ENCODE measurements around the gene NDUFA11.
"Not testable (repeated sequence)": the region's sequence is repeated elsewhere in the genome, so short reads cannot be mapped to it uniquely, and the experiment has no call there.

Gene NDUFA11

DNA sequence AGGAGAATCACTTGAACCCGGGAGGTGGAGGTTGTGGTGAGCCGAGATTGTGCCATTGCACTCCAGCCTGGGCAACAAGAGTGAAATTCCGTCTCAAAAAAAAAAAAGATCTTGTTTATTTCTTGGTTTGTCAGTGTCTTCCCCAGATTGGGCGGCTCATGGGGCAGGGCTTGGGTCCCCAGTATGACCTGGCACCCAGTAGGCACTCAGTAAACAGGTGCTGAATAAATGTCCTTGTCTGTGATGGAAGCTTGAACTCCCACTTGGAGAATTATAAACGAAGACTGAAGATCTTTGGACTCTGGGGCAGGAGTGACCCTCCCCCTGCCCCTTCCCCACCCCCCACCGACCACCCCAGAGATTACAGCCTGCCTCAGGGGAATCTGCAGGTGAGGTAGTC is 23.4 kb downstream of the NDUFA11 start:
- H4K20me1 ChIP-seq (ENCODE audit: insufficient read depth, low read length): no peaks in the 10 kb centered on the region
- H3K9me3 ChIP-seq (ENCODE audit: insufficient read depth, low read length, severe bottlenecking): no peaks in the 10 kb centered on the region
- H3K36me3 ChIP-seq (ENCODE audit: insufficient read depth, low read length): no peaks in the 10 kb centered on the region
- no peak overlapping the region for H3K4me2 ChIP-seq (ENCODE audit: insufficient read depth, low read length)
- H3K4me1 ChIP-seq (ENCODE audit: insufficient read depth, low read length): no peaks in the 10 kb centered on the region
- no peaks in the 10 kb centered on the region for H3K27me3 ChIP-seq (ENCODE audit: insufficient read depth, low read length, poor library complexity)
- TF ChIP-seq EZH2 (IDR thresholded peaks at IDR 0.05; ENCODE audit: borderline replicate concordance, low read depth, low read length, severe bottlenecking): no peak
- TF ChIP-seq, protein P1, sequence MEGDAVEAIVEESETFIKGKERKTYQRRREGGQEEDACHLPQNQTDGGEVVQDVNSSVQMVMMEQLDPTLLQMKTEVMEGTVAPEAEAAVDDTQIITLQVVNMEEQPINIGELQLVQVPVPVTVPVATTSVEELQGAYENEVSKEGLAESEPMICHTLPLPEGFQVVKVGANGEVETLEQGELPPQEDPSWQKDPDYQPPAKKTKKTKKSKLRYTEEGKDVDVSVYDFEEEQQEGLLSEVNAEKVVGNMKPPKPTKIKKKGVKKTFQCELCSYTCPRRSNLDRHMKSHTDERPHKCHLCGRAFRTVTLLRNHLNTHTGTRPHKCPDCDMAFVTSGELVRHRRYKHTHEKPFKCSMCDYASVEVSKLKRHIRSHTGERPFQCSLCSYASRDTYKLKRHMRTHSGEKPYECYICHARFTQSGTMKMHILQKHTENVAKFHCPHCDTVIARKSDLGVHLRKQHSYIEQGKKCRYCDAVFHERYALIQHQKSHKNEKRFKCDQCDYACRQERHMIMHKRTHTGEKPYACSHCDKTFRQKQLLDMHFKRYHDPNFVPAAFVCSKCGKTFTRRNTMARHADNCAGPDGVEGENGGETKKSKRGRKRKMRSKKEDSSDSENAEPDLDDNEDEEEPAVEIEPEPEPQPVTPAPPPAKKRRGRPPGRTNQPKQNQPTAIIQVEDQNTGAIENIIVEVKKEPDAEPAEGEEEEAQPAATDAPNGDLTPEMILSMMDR (IDR thresholded peaks at IDR 0.05; ENCODE audit: borderline replicate concordance, extremely low read depth, low read length, poor library complexity, severe bottlenecking): no peak
- H3K79me2 ChIP-seq (ENCODE audit: insufficient read depth, low read length): no peaks in the 10 kb centered on the region
- DNase-seq (no peak), ATAC-seq (ENCODE audit: insufficient read depth, low read depth) (no peak)
- H2AFZ ChIP-seq (ENCODE audit: low read depth, low read length): no peak overlapping the region
- H3K4me3 ChIP-seq (ENCODE audit: low read depth in 1 of 2, low read length in 2 of 2): no peak overlapping the region
- no peak overlapping the region for H3K9ac ChIP-seq (ENCODE audit: low read depth, low read length)
- no peak overlapping the region for H3K27ac ChIP-seq (ENCODE audit: low read length)

DNA sequence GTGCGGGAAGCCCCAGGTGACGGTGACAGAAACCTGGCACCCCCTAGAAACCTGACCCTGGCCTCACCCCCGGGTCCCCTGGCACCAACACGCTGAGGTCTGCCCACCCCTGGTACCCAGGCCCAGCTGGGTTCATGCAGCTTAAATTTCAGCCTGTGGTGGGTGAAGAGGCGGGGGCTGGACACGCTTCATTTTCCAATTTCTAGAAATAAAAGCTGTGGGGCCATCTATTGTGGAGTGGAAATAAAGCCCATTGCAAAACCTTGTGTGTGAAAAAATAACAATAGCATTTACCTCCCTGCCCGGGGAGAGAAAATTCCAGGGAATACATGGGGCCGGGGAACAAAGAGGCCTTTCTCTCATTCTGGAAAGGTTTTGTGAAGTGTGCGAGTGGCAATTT is 25.7 kb downstream of the NDUFA11 start:
- H3K27ac ChIP-seq (ENCODE audit: low read length): no peak overlapping the region
- H4K20me1 ChIP-seq (ENCODE audit: insufficient read depth, low read length): no peaks in the 10 kb centered on the region
- H3K4me1 ChIP-seq (ENCODE audit: insufficient read depth, low read length): no peaks in the 10 kb centered on the region
- H3K36me3 ChIP-seq (ENCODE audit: insufficient read depth, low read length): no peaks in the 10 kb centered on the region
- H3K9me3 ChIP-seq (ENCODE audit: insufficient read depth, low read length, severe bottlenecking): no peaks in the 10 kb centered on the region
- no peak overlapping the region for H2AFZ ChIP-seq (ENCODE audit: low read depth, low read length)
- ATAC-seq (ENCODE audit: insufficient read depth, low read depth) (no peak), DNase-seq (no peak)
- no peaks in the 10 kb centered on the region for H3K27me3 ChIP-seq (ENCODE audit: insufficient read depth, low read length, poor library complexity)
- no peak overlapping the region for H3K4me2 ChIP-seq (ENCODE audit: insufficient read depth, low read length)
- H3K9ac ChIP-seq (ENCODE audit: low read depth, low read length): no peak overlapping the region
- no peak overlapping the region for H3K4me3 ChIP-seq (ENCODE audit: low read depth in 1 of 2, low read length in 2 of 2)
- no peaks in the 10 kb centered on the region for H3K79me2 ChIP-seq (ENCODE audit: insufficient read depth, low read length)
- no peak for TF ChIP-seq EZH2 (IDR thresholded peaks at IDR 0.05; ENCODE audit: borderline replicate concordance, low read depth, low read length, severe bottlenecking)
- TF ChIP-seq, protein P1 (IDR thresholded peaks at IDR 0.05; ENCODE audit: borderline replicate concordance, extremely low read depth, low read length, poor library complexity, severe bottlenecking): no peak

DNA sequence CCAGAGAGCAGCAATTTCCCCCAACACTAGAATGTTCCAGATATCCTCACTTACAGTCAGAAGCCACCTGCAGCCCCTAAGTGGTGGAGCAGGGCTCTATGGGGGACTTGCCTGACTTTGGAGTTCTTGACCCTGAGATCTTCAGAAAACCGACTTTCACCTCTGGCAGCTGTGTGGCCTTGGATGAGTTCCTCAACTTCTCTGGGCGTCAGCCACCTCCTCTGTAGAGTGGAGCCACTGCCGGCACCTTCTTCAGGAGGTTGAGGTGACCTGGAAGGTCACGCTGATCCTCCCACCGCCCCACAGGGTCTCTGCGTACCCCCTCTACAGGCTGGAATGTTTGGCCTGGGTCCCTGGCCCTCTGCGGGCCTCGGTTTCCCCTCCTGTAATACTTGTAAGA is 26.2 kb downstream of the NDUFA11 start:
- H3K27ac ChIP-seq (ENCODE audit: low read length): no peak overlapping the region
- no peaks in the 10 kb centered on the region for H3K4me1 ChIP-seq (ENCODE audit: insufficient read depth, low read length)
- H3K36me3 ChIP-seq (ENCODE audit: insufficient read depth, low read length): no peaks in the 10 kb centered on the region
- DNase-seq (no peak), ATAC-seq (ENCODE audit: insufficient read depth, low read depth) (no peak)
- no peak overlapping the region for H2AFZ ChIP-seq (ENCODE audit: low read depth, low read length)
- no peak overlapping the region for H3K4me2 ChIP-seq (ENCODE audit: insufficient read depth, low read length)
- H4K20me1 ChIP-seq (ENCODE audit: insufficient read depth, low read length): no peaks in the 10 kb centered on the region
- TF ChIP-seq EZH2 (IDR thresholded peaks at IDR 0.05; ENCODE audit: borderline replicate concordance, low read depth, low read length, severe bottlenecking): no peak
- TF ChIP-seq, protein P1 (IDR thresholded peaks at IDR 0.05; ENCODE audit: borderline replicate concordance, extremely low read depth, low read length, poor library complexity, severe bottlenecking): no peak
- H3K4me3 ChIP-seq (ENCODE audit: low read depth in 1 of 2, low read length in 2 of 2): no peak overlapping the region
- no peaks in the 10 kb centered on the region for H3K9me3 ChIP-seq (ENCODE audit: insufficient read depth, low read length, severe bottlenecking)
- H3K27me3 ChIP-seq (ENCODE audit: insufficient read depth, low read length, poor library complexity): no peaks in the 10 kb centered on the region
- H3K9ac ChIP-seq (ENCODE audit: low read depth, low read length): no peak overlapping the region
- no peaks in the 10 kb centered on the region for H3K79me2 ChIP-seq (ENCODE audit: insufficient read depth, low read length)

DNA sequence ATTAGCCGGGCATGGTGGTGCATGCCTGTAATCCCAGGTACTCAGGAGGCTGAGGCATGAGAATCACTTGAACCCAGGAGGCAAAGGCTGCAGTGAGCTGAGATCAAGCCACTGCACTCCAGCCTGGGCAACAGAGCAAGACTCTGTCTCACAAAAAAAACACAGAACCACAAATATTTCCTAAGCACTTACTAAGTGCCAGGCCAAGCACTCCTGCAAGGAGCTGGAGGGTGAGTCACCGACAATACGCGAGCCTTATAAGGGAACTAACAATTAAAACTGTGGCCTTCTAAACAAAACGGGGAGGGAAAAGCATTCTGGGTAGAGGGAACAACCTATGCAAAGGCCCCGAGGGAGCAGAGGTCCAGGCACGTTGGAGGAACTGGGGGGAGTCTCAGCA is 29.1 kb downstream of the NDUFA11 start:
- H3K36me3 ChIP-seq (ENCODE audit: insufficient read depth, low read length); H3K79me2 ChIP-seq (ENCODE audit: insufficient read depth, low read length); H3K9ac ChIP-seq (ENCODE audit: low read depth, low read length); H3K27ac ChIP-seq (ENCODE audit: low read length); DNase-seq; H2AFZ ChIP-seq (ENCODE audit: low read depth, low read length); H3K9me3 ChIP-seq (ENCODE audit: insufficient read depth, low read length, severe bottlenecking); H3K4me3 ChIP-seq (ENCODE audit: low read depth in 1 of 2, low read length in 2 of 2); ATAC-seq (ENCODE audit: insufficient read depth, low read depth); H3K27me3 ChIP-seq (ENCODE audit: insufficient read depth, low read length, poor library complexity); H3K4me1 ChIP-seq (ENCODE audit: insufficient read depth, low read length); H3K4me2 ChIP-seq (ENCODE audit: insufficient read depth, low read length); H4K20me1 ChIP-seq (ENCODE audit: insufficient read depth, low read length): not testable (repeated sequence)

All from DND-41 (cell line).